GM12873 (cell line): ENCODE measurements around the gene SLC43A1.

Experiments
- CTCF ChIP-seq: IDR thresholded peaks from 2 replicates; pipeline ENCODE4 v1.5.1; 2012; ENCODE audit warnings: low read depth, mild to moderate bottlenecking, moderate library complexity, low read length, control low read depth; ENCODE audit not compliant: insufficient read depth; ENCODE audit errors: missing control alignments

The SLC43A1 gene

GRCh38 chr11:57468276-57468675 is 47.2 kb downstream of the SLC43A1 start:
- no peak for TF ChIP-seq CTCF

GRCh38 chr11:57467508-57468157 is 47.9 kb downstream of the SLC43A1 start:
- no peak for TF ChIP-seq CTCF

- TF ChIP-seq CTCF, result no peak
These were observed 48.8 kb downstream of the SLC43A1 start for GRCh38 chr11:57466680-57467079.

GRCh38 chr11:57464539-57465181 is 50.8 kb downstream of the SLC43A1 start:
- no peak for TF ChIP-seq CTCF

GRCh38 chr11:57463671-57464538 is 51.6 kb downstream of the SLC43A1 start:
- no peak for TF ChIP-seq CTCF

- TF ChIP-seq CTCF, result no peak
These were observed 52.9 kb downstream of the SLC43A1 start for GRCh38 chr11:57462597-57462996.
